H1 (cell line): ENCODE measurements around the gene CD1D. TPM values are rescaled to one million over a fixed set of nuclear protein-coding genes. Genes with fewer than 3 reads are reported as not detected.

Experiments
- CTCF ChIA-PET: fragments of 300-600 bp; sonication (Branson Sonifier 250); formaldehyde crosslinking; loops from one replicate; lab custom pipeline; 2021; ENCODE audit not compliant: partially characterized antibody; lab: Charles Lee
- POLR2A ChIA-PET: fragments of 300-600 bp; sonication (Branson Sonifier 250); formaldehyde crosslinking; loops from one replicate; lab custom pipeline; 2021; ENCODE audit warnings: inconsistent platforms; ENCODE audit not compliant: partially characterized antibody; lab: Charles Lee
- DNase-seq, 2 experiments: peaks; one replicate each; pipeline versions ENCODE4 v3.0.0 to v3.0.0-alpha.2; 2010 to 2022; ENCODE audit warnings: low spot score in 2 of 2, low read depth in 1 of 2, mixed read lengths in 1 of 2
- FAIRE-seq: peaks from 2 replicates; lab custom pipeline; 2011; peaks lifted over from hg19 to GRCh38; lab: Jason Lieb, UNC
- H2AFZ ChIP-seq: 2 replicates; pipeline ENCODE4 v1.8.1; 2012; ENCODE audit warnings: low read length, inconsistent platforms
- H2AK5ac ChIP-seq: 2 replicates; pipeline ENCODE4 v1.6.1; 2013; ENCODE audit warnings: low read depth, low read length
- H2BK120ac ChIP-seq: replicated peaks from 2 replicates; pipeline ENCODE3; 2013; ENCODE audit warnings: low read depth, low read length, inconsistent platforms
- H2BK12ac ChIP-seq: 2 replicates; pipeline ENCODE4 v1.6.1; 2013; ENCODE audit warnings: low read depth, low read length
- H2BK15ac ChIP-seq: 2 replicates; pipeline ENCODE4 v1.6.1; 2013; ENCODE audit warnings: low read length
- H2BK20ac ChIP-seq: 2 replicates; pipeline ENCODE4 v1.6.1; 2013; ENCODE audit warnings: low read length
- H2BK5ac ChIP-seq: 2 replicates; pipeline ENCODE4 v1.6.1; 2013; ENCODE audit warnings: low read depth, low read length
- H3K14ac ChIP-seq: 2 replicates; pipeline ENCODE4 v1.6.1; 2013; ENCODE audit warnings: inconsistent platforms; ENCODE audit not compliant: insufficient read length
- H3K18ac ChIP-seq: 2 replicates; pipeline ENCODE4 v1.6.1; 2013; ENCODE audit warnings: low read length; ENCODE audit errors: extremely low read depth
- H3K23ac ChIP-seq: 2 replicates; pipeline ENCODE4 v1.6.1; 2013; ENCODE audit warnings: inconsistent platforms; ENCODE audit not compliant: insufficient read length
- H3K23me2 ChIP-seq: 2 replicates; pipeline ENCODE4 v1.6.1; 2013; ENCODE audit warnings: low read depth, low read length
- H3K27ac ChIP-seq: 2 replicates; pipeline ENCODE4 v1.6.1; 2011; ENCODE audit warnings: low read depth, low read length, inconsistent platforms
- H3K27me3 ChIP-seq, 4 experiments: replicated peaks in 1 of 4; 1 replicate in 1 of 4; 2 replicates in 3 of 4; pipeline versions ENCODE4 v1.6.1 to v1.8.1; 2011 to 2013; ENCODE audit warnings: low read length in 3 of 4, mild to moderate bottlenecking in 3 of 4, inconsistent platforms in 2 of 4, mixed read lengths in 2 of 4, moderate library complexity in 1 of 4; ENCODE audit not compliant: control insufficient read depth in 3 of 4, insufficient read depth in 3 of 4; ENCODE audit errors: extremely low read depth in 1 of 4
- H3K36me3 ChIP-seq, 4 experiments: 2 replicates each; pipeline versions ENCODE4 v1.6.1 to v1.8.1; 2011 to 2013; ENCODE audit warnings: mild to moderate bottlenecking in 4 of 4, low read length in 3 of 4, moderate library complexity in 2 of 4, control low read depth in 1 of 4, inconsistent platforms in 1 of 4; ENCODE audit not compliant: insufficient read depth in 4 of 4, control insufficient read depth in 2 of 4
- H3K4ac ChIP-seq: replicated peaks from 2 replicates; pipeline ENCODE3; 2013; ENCODE audit warnings: low read length, low read depth, mixed read lengths, inconsistent platforms; ENCODE audit not compliant: insufficient read length
- H3K4me1 ChIP-seq, 4 experiments: replicated peaks in 1 of 4; 1 replicate in 1 of 4; 2 replicates in 3 of 4; pipeline versions ENCODE4 v1.6.1 to v1.8.1; 2011 to 2013; ENCODE audit warnings: low read length in 3 of 4, inconsistent platforms in 2 of 4, mixed read lengths in 1 of 4; ENCODE audit not compliant: insufficient read depth in 4 of 4, control insufficient read depth in 3 of 4
- H3K4me2 ChIP-seq, 2 experiments: 2 replicates each; pipeline versions ENCODE4 v1.6.1 to v1.8.1; 2011 to 2013; ENCODE audit warnings: low read depth in 2 of 2, low read length in 2 of 2, control low read depth in 1 of 2, inconsistent platforms in 1 of 2, mild to moderate bottlenecking in 1 of 2; ENCODE audit not compliant: insufficient read depth in 1 of 2
- H3K4me3 ChIP-seq, 4 experiments: fragments of 200-600, 300-600 bp in 1 of 4; sonication (generic), shearing (Covaris generic), sonication (Bioruptor Twin) in 1 of 4; 2 replicates each; pipeline versions ENCODE4 v1.5.1 to v1.8.1; 2011 to 2016; ENCODE audit warnings: low read length in 4 of 4, low read depth in 3 of 4, control low read depth in 2 of 4, inconsistent platforms in 2 of 4, mild to moderate bottlenecking in 2 of 4, mixed read lengths in 1 of 4, moderate library complexity in 1 of 4; ENCODE audit not compliant: insufficient read depth in 2 of 4; ENCODE audit errors: extremely low read depth in 1 of 4
- H3K56ac ChIP-seq: replicated peaks from 2 replicates; pipeline ENCODE3; 2013; ENCODE audit warnings: low read depth, mild to moderate bottlenecking, mixed read lengths, low read length, inconsistent platforms; ENCODE audit not compliant: insufficient read length
- H3K79me1 ChIP-seq: 2 replicates; pipeline ENCODE4 v1.6.1; 2013; ENCODE audit warnings: low read depth, low read length, control low read depth
- H3K79me2 ChIP-seq, 2 experiments: 2 replicates each; pipeline versions ENCODE4 v1.6.1 to v1.8.1; 2012 to 2013; ENCODE audit warnings: low read length in 2 of 2, mild to moderate bottlenecking in 2 of 2, inconsistent platforms in 1 of 2; ENCODE audit not compliant: insufficient read depth in 2 of 2, control insufficient read depth in 1 of 2
- H3K9ac ChIP-seq, 4 experiments: replicated peaks in 1 of 4; 1 replicate in 1 of 4; 2 replicates in 3 of 4; pipeline versions ENCODE4 v1.6.1 to v1.8.1; 2011 to 2013; ENCODE audit warnings: low read depth in 3 of 4, low read length in 3 of 4, control low read depth in 2 of 4, mild to moderate bottlenecking in 2 of 4, moderate library complexity in 2 of 4, inconsistent platforms in 1 of 4; ENCODE audit errors: extremely low read depth in 1 of 4
- H3K9me3 ChIP-seq, 2 experiments: 2 replicates each; pipeline versions ENCODE4 v1.6.1 to v1.8.1; 2012 to 2013; ENCODE audit warnings: mild to moderate bottlenecking in 2 of 2, moderate library complexity in 2 of 2, control low read depth in 1 of 2, inconsistent platforms in 1 of 2, low read depth in 1 of 2, low read length in 1 of 2, mixed read lengths in 1 of 2; ENCODE audit not compliant: insufficient read depth in 2 of 2
- H4K20me1 ChIP-seq, 2 experiments: replicated peaks in 1 of 2; 2 replicates each; pipeline versions ENCODE3 to v1.8.1; 2011 to 2013; ENCODE audit warnings: inconsistent platforms in 2 of 2, low read length in 2 of 2, mild to moderate bottlenecking in 1 of 2; ENCODE audit not compliant: insufficient read depth in 2 of 2, control insufficient read depth in 1 of 2
- H4K5ac ChIP-seq: 2 replicates; pipeline ENCODE4 v1.6.1; 2013; ENCODE audit warnings: low read length, low read depth, mixed read lengths, inconsistent platforms; ENCODE audit not compliant: insufficient read length
- H4K8ac ChIP-seq: 2 replicates; pipeline ENCODE4 v1.8.0; 2013; ENCODE audit warnings: mild to moderate bottlenecking, moderate library complexity, low read length, inconsistent platforms; ENCODE audit not compliant: insufficient read depth; ENCODE audit errors: extremely low read depth
- H4K91ac ChIP-seq: replicated peaks from 2 replicates; pipeline ENCODE3; 2013; ENCODE audit warnings: low read length, mixed read lengths, inconsistent platforms; ENCODE audit not compliant: insufficient read length
- CBX8 ChIP-seq: fragments of 300-800, 300-1000 bp; sonication (generic); IDR thresholded peaks from 2 replicates; pipeline ENCODE4 v1.7.1; 2016; ENCODE audit warnings: low read depth, low read length, borderline replicate concordance
- CEBPB ChIP-seq: IDR thresholded peaks from 2 replicates; pipeline ENCODE4 v1.6.1; 2012; ENCODE audit warnings: low read depth, low read length
- GABPA ChIP-seq: IDR thresholded peaks from 2 replicates; pipeline ENCODE4 v1.6.1; 2011; ENCODE audit warnings: mild to moderate bottlenecking, low read length, moderate library complexity, borderline replicate concordance; ENCODE audit not compliant: insufficient read depth
- PHF8 ChIP-seq: fragments of 200-600 bp; sonication (generic); conservative IDR thresholded peaks from 2 replicates; pipeline ENCODE4 v1.7.1; 2012; ENCODE audit warnings: low read depth, mild to moderate bottlenecking, inconsistent platforms, low read length, moderate library complexity
- POLR2A ChIP-seq, 2 experiments: IDR thresholded peaks; 1 replicate in 1 of 2; 2 replicates in 1 of 2; pipeline ENCODE4 v1.6.1; 2011; ENCODE audit warnings: low read depth in 2 of 2, low read length in 2 of 2, mild to moderate bottlenecking in 2 of 2; ENCODE audit errors: control extremely low read depth in 1 of 2
- RAD21 ChIP-seq, 2 experiments: IDR thresholded peaks in 1 of 2; conservative IDR thresholded peaks in 1 of 2; 2 replicates each; pipeline ENCODE4 v1.6.1; 2011; ENCODE audit warnings: low read depth in 2 of 2, low read length in 2 of 2, improper control_type of control experiment in 1 of 2, inconsistent platforms in 1 of 2, mild to moderate bottlenecking in 1 of 2, moderate library complexity in 1 of 2
- SIN3A ChIP-seq, 2 experiments: IDR thresholded peaks in 1 of 2; conservative IDR thresholded peaks in 1 of 2; 2 replicates each; pipeline ENCODE4 v1.6.1; 2011 to 2012; ENCODE audit warnings: low read length in 2 of 2, improper control_type of control experiment in 1 of 2, low read depth in 1 of 2, mild to moderate bottlenecking in 1 of 2
- SP4 ChIP-seq: IDR thresholded peaks from 2 replicates; pipeline ENCODE4 v1.6.1; 2012; ENCODE audit warnings: low read length, inconsistent platforms
- SRF ChIP-seq: IDR thresholded peaks from 2 replicates; pipeline ENCODE4 v1.6.1; 2011; ENCODE audit warnings: mild to moderate bottlenecking, low read depth, low read length, moderate library complexity
- SUZ12 ChIP-seq: fragments of 200-600 bp; sonication (generic); IDR thresholded peaks from 2 replicates; pipeline ENCODE4 v1.6.1; 2012; ENCODE audit warnings: mild to moderate bottlenecking, inconsistent platforms, low read length, moderate library complexity, mixed read lengths
- TBP ChIP-seq: IDR thresholded peaks from 2 replicates; pipeline ENCODE4 v1.6.1; 2011; ENCODE audit warnings: low read depth, low read length, improper control_type of control experiment
- YY1 ChIP-seq: IDR thresholded peaks from 2 replicates; pipeline ENCODE4 v1.6.1; 2011; ENCODE audit warnings: low read depth, mild to moderate bottlenecking, low read length
- WGBS, 2 experiments: shearing (Covaris generic) in 1 of 2; methylation state at CpG; one replicate each; pipeline versions ENCODE4 v1.1.6 to v1.1.7; 2013 to 2015; ENCODE audit warnings: low lambda C conversion rate in 2 of 2, mixed read lengths in 2 of 2, inconsistent platforms in 1 of 2, low coverage in 1 of 2, missing lambda C conversion rate in 1 of 2; ENCODE audit not compliant: insufficient replicate concordance in 2 of 2, insufficient coverage in 1 of 2, insufficient read length in 1 of 2; ENCODE audit errors: extremely low coverage in 1 of 2, missing lambda C conversion rate in 1 of 2; 5-methylcytosine and 5-hydroxymethylcytosine counted together
- polyA plus RNA-seq, 7 experiments: library from polyadenylated mRNA; depleted of rRNA in 3 of 7; stranded (reverse) in 5 of 7; unstranded in 2 of 7; fragments of >200 nt in 5 of 7; fragments of 200-250 nt in 2 of 7; gene quantifications; 1 replicate in 5 of 7; 2 replicates in 1 of 7; 4 replicates in 1 of 7; pipeline versions ENCODE4 v1.2.1 to v1.2.3, GENCODE V29; 2011 to 2013; ENCODE audit warnings: missing spikeins in 2 of 7, mixed read lengths in 2 of 7
- total RNA-seq: library from RNA; stranded (reverse); fragmentation: NEBNext Ultra II Directional; extraction: Animal tissue kit (Norgen Biotek cat#: 25700); gene quantifications from 2 replicates; pipeline ENCODE4 v1.2.1, GENCODE V29; 2021
- TF ChIP-seq, protein P1 (sequence below): IDR thresholded peaks from 2 replicates; pipeline ENCODE4 v1.6.1; 2012; ENCODE audit warnings: inconsistent platforms
- TF ChIP-seq, protein P2 (sequence below): IDR thresholded peaks from 2 replicates; pipeline ENCODE4 v1.6.1; 2012; ENCODE audit warnings: inconsistent platforms

CD1D gene
- total and polyA plus RNA-seq, 2 of the 8 experiments (the other 6 are each of a cell fraction or from before 2014, with no cell fraction given) = 1.1 to 1.6 TPM

DNA sequence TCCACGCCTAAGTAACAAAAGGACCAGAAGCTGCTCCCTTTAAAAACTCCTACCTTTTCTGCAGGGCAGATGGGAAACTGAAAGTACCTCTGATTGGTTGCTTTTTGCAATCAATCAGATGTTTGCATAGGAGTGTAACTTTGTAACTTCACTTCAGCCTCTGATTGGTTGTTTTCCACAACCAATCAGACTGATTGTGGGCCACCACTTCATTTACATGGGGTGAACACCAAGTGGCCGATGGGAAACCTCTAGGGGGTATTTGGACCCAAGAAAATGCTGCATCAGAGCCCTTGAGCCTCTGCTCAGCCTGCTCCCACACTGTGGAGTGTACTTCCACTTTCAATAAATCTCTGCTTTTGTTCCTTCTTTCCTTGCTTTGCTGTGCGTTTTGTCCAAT is 32.8 kb upstream of the CD1D start:
- H2BK15ac ChIP-seq = no peak overlapping the region
- peaks cover 4% of the 10 kb centered on the region for H3K23me2 ChIP-seq
- ChIA-PET CTCF (interaction anchor here (0.6 kb wide), 1 partner anchor 1057 kb away, joined by 3 read pairs; no protein-coding TSS in a partner anchor), POLR2A (no interaction called here)
- H3K79me2 ChIP-seq = no peaks in the 10 kb centered on the region
- H4K5ac ChIP-seq = no peak overlapping the region
- WGBS, 2 experiments = 94% methylated on average over 3 of the region's 3 CpGs; no CpG with 5 or more reads in 1 of the 2 experiments
- H3K14ac ChIP-seq = no peak overlapping the region
- no peaks in the 10 kb centered on the region for H3K79me1 ChIP-seq
- no peak overlapping the region for H3K4me2 ChIP-seq
- H3K18ac ChIP-seq = no peak overlapping the region
- H3K36me3 ChIP-seq = no peaks in the 10 kb centered on the region
- H3K27me3 ChIP-seq = peaks cover 0 to 13% (median 5%) of the 10 kb centered on the region in 4 experiments; a peak in 4 of 7 replicates
- no peak for FAIRE-seq
- H4K91ac ChIP-seq = no peak overlapping the region
- no peak overlapping the region for H2BK5ac ChIP-seq
- no peak overlapping the region for H2AFZ ChIP-seq
- TF ChIP-seq SRF (no peak), RAD21 (IDR thresholded peaks at IDR 0.05 in 1 of 2, conservative IDR thresholded peaks at IDR 0.05 in 1 of 2; ENCODE audit: low read depth in 2 of 2, low read length in 2 of 2) (no peak), SIN3A (conservative IDR thresholded peaks at IDR 0.05 in 1 of 2, IDR thresholded peaks at IDR 0.05 in 1 of 2; ENCODE audit: low read depth in 1 of 2, low read length in 2 of 2) (no peak), YY1 (no peak), SUZ12 (no peak), POLR2A (IDR thresholded peaks at IDR 0.05; ENCODE audit: control extremely low read depth in 1 of 2, low read depth in 2 of 2, low read length in 2 of 2) (no peak), CEBPB (no peak), CBX8 (no peak), GABPA (no peak), TBP (no peak), PHF8 (no peak), SP4 (no peak)
- TF ChIP-seq, protein P1, sequence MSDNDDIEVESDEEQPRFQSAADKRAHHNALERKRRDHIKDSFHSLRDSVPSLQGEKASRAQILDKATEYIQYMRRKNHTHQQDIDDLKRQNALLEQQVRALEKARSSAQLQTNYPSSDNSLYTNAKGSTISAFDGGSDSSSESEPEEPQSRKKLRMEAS = no peak
- TF ChIP-seq, protein P2, sequence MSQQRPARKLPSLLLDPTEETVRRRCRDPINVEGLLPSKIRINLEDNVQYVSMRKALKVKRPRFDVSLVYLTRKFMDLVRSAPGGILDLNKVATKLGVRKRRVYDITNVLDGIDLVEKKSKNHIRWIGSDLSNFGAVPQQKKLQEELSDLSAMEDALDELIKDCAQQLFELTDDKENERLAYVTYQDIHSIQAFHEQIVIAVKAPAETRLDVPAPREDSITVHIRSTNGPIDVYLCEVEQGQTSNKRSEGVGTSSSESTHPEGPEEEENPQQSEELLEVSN = no peak
- H2BK120ac ChIP-seq = no peak overlapping the region
- no peak overlapping the region for H3K9ac ChIP-seq
- no peak for DNase-seq
- no peaks in the 10 kb centered on the region for H4K20me1 ChIP-seq
- no peak overlapping the region for H3K56ac ChIP-seq
- H3K9me3 ChIP-seq = no peaks in the 10 kb centered on the region
- H3K4me1 ChIP-seq = no peaks in the 10 kb centered on the region; a peak in 2 of 7 replicates
- H3K27ac ChIP-seq = no peak overlapping the region
- H3K4me3 ChIP-seq = no peak overlapping the region
- H2BK20ac ChIP-seq = no peak overlapping the region
- no peak overlapping the region for H2BK12ac ChIP-seq
- no peak overlapping the region for H2AK5ac ChIP-seq
- H3K4ac ChIP-seq = no peak overlapping the region
- no peak overlapping the region for H3K23ac ChIP-seq
- no peak overlapping the region for H4K8ac ChIP-seq
